GM19240 (cell line): ENCODE measurements around the gene GSG1L.

Source experiments
- DNase-seq: peaks from one replicate; pipeline ENCODE4 v3.0.0; 2011; ENCODE audit warnings: low spot score; ENCODE audit not compliant: insufficient read length

Gene GSG1L

DNA sequence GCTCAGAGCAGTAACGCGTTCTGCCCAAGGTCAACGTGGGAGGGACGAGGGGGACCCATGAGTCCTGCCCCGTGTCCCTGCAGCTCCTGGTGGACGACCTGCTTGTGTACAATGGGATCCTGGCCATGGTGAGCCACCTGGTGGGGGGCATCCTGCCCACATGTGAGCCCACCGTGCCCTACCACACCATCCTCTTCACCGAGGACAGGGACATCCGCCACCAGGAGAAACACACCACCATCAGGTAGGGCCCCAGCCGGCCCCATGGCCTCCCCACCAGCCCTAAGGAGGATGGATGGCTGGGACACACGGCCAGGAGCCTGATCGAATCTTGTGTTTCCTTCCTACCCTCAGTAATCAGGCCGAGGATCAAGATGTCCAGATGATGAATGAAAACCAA lies 286.0 kb downstream of the GSG1L start:
- no peak for DNase-seq

DNA sequence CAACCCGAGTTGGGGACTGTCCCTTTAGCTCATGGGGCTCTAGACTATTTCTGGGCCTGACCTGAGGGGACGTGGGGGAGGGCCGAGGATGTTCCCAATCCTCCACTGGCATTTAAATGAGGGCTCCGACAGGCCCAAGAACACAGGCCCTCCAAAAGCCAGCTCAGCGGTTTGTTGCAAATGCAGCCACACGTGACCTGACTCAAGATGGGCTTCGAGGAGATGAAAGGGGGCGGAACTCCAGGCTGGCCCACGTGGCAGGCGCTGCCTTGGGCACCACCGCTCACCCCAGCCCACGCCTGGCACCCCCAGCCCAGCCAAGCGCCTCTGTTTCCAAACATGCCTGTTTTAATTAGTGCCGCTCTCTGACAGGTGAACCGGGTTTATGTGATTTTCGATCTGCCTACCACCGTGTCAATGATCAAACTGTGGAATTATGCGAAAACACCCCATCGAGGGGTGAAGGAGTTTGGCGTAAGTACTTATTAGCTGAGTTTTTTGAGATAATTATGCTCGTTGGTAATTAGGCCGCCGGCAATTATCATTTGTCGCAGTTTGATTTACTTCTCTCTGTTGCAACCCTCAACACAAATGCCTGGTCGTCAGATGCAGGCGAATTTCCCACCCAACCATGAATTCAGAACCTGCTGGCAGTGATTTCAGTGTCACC lies 286.8 kb downstream of the GSG1L start:
- DNase-seq: no peak

GRCh38 chr16:27775254-27775653 lies 288.3 kb downstream of the GSG1L start:
- DNase-seq: no peak

GRCh38 chr16:27774779-27775178 lies 288.7 kb downstream of the GSG1L start:
- DNase-seq: no peak

DNA sequence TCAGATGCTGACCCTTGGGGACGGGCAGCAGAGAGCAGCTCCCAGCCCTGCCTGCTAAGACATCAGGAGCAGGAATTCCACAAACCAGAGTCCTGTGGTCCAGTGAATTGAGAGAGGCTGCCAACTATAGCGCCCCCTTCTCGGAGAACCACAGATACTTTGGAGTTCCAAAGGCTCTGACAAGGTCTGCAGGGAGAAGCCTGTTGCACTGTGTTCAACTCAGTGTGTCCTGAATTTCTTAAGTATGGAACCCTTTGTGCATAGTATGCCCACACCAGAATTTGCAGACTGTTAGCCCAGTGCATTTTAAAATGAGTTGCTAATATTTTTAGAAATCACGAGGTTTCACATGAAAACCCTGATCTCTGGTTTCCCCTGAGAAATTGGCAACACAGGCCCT lies 290.2 kb downstream of the GSG1L start:
- no peak for DNase-seq

GRCh38 chr16:27772093-27772825 lies 291.3 kb downstream of the GSG1L start:
- no peak for DNase-seq

GRCh38 chr16:27771201-27771910 lies 292.2 kb downstream of the GSG1L start:
- DNase-seq: no peak

GRCh38 chr16:27770271-27771196 lies 293.0 kb downstream of the GSG1L start:
- DNase-seq: no peak

DNA sequence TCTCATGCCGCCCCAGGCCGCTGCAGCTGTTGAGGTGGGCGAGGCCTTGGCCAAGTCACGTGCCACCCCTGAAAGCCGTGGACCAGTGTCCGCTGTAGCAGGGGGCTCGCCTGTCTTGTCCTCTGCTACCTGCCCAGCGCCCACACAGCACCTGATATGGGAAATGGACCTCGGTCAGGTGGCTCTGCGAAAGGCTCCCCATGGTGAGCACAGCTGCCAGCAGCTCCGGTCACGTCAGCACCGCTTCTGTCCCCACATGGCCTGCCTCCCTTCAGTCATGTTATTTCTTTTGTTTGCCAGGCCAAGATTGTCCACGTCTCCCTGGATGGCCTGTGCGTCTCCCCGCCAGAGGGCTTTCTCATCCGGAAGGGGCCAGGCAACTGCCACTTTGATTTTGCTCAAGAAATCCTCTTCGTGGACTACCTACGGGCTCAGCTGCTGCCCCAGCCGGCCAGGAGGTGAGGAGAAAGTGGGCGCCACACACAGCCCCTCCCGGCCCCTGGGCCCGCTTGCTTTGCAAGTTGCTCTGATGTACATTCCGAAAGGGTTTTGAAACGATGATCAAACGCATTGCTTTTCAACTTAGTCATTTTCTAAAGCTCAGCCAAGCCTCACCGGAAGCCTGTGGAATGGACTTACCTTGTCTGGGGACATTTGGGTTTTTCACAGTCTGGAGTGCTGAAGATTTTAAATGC lies 293.8 kb downstream of the GSG1L start:
- no peak for DNase-seq

DNA sequence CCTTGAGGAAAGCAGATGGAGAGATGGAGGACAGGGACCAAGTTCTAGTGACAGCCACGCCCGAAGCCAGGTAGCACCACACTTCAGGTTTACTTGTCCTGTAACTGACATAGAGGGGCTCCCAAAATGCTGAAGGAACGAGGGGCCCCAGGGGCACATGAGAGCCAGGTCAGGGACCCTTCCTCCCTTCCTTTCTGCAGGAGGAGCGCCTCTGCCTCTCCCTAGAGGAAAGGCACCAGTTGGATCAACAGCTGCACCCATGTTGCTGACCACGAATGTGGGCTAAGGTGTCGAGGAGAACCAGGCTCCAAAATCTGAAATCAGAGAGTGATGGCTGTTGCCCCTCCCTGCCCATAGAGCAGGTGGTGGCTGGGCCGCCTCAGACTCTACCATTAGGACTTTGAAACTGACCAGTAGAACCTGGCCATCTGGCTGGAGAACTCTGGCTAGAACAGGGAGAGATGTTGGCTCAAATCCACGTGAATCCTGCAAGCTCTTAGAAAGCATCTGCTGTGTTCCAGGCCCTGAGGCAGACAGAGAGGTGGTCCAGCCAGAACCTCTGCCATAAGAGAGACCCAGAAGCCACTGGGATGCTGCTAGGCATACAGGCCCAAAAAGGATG lies 294.8 kb downstream of the GSG1L start:
- DNase-seq: no peak

DNA sequence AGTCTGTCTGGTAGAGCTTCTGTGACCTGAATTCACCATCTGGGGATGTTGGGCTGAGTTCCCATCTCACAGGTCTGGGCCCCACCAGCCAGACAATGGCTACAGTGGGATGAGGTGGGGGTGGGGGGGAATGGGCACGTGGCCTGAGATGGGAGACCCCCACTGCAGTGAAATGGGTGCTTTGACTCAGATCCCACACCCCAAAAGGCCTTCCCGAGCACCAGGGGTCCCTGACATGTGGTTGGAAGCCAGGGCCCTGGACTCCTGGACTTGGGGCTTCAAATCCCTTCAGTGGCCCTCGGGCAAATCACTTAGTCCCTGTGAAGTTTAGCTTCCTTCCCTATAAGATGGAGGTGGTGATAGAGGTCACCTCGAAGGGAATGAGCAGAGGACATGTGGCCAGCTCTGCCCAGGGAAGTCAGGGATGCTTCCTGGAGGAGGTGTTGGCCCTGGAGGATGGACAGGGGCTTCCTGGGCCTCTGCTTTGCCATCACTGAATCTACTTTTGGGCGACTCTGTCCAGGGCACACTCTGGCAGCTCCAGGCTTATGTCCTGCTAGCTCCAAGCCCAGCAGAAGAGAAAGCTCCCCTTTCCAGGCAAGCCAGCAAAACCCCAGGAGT lies 295.4 kb downstream of the GSG1L start:
- no peak for DNase-seq

DNA sequence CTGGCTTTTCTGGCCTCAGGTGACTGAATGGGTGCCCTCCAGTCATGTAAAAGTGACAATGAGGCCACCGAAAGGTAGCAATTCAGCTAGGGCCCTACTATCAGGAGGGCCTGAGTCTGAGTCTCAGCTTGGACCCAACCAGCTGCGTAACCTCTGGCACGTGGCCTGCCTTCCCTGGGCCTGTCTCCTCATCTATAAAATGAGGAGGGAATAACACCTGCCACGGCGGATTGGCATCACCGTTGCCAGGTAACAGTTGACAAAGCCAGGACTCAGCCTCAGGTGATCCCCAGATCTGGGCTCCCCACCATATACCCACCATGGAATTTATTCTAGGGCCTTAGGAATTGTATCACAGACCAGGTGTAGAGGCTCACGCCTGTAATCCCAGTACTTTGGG lies 296.4 kb downstream of the GSG1L start:
- DNase-seq: no peak

DNA sequence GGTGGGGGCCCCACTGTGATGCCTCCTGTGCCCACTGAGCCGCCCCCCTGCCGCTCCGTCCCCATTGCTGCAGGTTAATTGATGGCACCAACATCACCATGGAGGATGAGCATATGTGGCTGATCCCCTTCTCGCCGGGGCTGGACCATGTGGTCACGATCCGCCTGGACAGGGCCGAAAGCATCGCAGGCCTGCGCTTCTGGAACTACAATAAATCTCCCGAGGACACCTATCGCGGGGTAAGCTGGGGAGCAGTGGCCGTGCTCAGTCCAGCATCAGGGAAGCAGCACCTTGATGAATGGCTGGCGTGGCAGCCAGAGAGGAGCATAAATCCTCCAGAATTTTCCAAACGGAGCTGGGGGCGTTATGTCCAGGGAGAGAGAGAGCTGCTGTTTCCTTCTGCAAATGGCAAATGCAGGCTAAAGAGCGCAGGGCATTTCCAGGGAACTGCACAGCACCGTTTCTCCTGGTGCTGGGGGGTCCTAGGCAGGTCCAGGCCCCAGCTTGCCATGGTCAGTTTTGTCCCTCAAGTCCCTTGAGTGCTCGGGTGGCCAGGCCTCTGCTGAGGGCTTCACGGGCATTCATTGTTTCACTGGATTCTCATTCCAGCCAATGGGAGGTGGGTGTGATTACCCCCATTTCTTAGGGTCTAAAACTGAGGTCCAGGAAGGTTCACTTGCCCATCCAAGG lies 297.1 kb downstream of the GSG1L start:
- no peak for DNase-seq

DNA sequence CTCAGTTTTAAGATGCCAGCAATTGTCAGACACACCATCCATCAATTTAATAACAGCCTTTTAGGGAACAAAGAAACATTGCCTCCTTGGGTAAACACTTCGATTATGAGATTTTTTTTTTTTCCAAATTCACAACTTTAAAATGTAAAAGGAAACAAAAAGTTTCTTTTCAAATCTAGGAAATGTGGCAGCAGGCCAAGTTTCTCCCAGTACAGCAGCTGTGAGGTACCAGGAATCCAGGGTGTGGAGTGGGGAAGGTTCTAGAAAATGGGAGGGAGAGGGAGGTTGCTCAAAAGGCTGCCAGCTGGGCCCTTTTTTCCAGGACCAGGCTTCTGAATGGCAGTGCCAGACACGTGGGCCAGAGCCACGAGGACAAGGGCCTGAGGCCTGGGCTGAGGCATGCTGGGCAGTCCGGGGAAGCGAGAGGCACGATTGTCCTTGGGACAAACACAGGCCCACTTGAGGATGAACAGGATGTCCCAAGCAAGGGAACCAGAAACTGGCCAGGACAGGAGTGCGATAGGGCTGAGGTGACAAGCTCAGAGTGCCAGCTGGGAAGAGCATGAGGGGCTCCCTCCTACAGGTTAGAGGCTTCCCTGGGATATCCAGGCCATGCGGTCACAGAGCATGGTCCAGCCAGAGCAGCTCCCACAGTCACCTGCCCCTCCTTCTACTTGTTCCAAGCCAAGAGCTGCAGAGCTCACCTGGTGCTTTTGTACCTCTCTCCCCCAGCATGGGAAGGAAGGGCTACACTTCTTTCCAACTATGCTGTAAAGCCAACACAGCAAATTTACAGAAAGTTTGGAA lies 298.4 kb downstream of the GSG1L start:
- no peak for DNase-seq

DNA sequence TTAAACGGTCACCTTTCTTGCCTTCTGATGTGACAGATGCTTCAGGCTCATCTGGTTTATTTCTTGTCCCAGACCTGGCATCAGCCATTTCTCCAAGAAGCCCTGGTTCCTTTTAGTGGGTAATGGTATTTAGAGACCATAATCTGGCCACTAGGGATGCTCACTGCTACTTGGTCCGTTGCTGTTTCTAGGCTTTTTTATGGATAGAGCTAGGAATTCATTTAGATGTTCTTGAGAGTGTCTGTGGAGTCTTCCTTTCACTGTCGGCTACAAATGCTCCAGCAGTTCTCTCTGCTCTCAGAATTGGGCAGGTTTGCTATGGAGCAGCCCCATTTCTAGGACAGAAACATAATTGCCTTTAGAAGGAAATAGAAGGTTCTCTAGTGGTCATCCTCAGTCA lies 299.1 kb downstream of the GSG1L start:
- DNase-seq: no peak

- no peak for DNase-seq
Observed at GRCh38 chr16:27762441-27762840, 301.1 kb downstream of the GSG1L start.

GRCh38 chr16:27761816-27762215 lies 301.7 kb downstream of the GSG1L start:
- no peak for DNase-seq

GRCh38 chr16:27760789-27761176 lies 302.7 kb downstream of the GSG1L start:
- DNase-seq: no peak
